Mesangial cell (primary cell): ENCODE measurements around the gene C19orf85. TPM values are rescaled to one million over a fixed set of nuclear protein-coding genes. Genes with fewer than 3 reads are reported as not detected.

ENCODE experiments used
- total RNA-seq: library from RNA; depleted of rRNA; stranded (reverse); fragments of >200 nt; gene quantifications from 2 replicates; pipeline ENCODE4 v1.2.3, GENCODE V29; 2015

C19orf85 gene
- not detected in 2 replicates for total RNA-seq

DNA sequence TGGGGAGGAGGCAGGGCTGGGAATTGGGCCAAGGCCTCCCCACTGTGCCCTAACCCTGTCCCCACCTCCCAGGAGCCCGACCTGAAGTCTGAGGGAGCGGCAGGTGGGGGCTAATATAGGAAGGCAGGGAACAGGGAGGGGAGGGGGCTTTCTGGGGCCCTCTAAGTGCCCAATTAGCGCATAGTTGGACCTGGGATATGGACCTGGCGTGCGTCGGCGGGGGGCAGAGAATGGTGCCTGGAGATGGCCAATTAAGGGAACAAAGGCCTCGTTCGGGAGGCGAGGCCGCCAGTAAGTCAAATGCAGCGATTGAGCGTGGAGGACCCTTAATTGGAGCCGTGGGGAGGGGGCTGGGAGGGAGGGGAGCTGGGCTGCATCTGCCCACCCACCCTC lies at the start of gene C19orf85:
Gene C19orf85 (minus strand): TSS at position 90 of the 393 bp plus-strand sequence. CDS start 197 bp downstream, outside the sequence.

DNA sequence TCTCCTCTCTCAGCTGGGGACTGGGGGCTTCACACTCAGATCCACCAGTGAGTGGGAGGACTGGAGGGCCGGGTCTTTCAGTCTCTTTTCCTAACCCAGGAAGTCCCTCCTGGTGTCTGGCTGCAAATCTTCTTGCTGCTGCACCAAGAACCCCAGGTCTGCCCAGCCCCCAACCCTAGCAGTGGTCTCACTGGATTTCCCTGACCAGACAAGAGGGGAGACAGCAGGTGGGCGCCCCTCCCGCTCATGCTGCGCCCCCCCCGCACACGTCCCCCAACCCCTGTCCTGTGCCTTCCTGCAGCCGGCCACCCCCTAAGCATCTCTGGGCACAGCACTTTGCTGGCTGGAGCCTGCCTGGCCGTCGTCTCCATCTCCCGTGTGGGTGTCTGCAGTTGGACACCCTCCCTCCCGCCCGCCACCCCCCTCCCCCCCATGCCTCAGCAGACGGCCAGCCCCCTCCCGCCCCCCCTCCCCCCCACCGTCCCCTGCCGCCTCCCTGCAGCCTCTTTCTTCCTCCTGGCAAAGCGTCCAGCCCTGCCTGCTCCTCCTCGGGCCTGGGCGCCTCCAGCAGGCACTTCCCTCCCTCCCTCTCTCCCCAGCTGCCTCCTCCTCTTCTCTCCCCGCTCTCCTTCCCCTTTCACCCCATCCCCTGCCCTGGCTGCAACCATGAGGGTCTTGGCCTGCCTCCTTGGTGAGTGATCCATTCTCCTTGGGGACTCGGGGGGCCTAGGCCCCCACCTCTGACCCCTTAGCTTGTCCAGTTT lies 23.6 kb upstream of the C19orf85 start, which contains the start of gene SSC5D:
Gene SSC5D (plus strand): TSS at position 513 of the 764 bp plus-strand sequence. CDS start 154 bp downstream, at position 667.

DNA sequence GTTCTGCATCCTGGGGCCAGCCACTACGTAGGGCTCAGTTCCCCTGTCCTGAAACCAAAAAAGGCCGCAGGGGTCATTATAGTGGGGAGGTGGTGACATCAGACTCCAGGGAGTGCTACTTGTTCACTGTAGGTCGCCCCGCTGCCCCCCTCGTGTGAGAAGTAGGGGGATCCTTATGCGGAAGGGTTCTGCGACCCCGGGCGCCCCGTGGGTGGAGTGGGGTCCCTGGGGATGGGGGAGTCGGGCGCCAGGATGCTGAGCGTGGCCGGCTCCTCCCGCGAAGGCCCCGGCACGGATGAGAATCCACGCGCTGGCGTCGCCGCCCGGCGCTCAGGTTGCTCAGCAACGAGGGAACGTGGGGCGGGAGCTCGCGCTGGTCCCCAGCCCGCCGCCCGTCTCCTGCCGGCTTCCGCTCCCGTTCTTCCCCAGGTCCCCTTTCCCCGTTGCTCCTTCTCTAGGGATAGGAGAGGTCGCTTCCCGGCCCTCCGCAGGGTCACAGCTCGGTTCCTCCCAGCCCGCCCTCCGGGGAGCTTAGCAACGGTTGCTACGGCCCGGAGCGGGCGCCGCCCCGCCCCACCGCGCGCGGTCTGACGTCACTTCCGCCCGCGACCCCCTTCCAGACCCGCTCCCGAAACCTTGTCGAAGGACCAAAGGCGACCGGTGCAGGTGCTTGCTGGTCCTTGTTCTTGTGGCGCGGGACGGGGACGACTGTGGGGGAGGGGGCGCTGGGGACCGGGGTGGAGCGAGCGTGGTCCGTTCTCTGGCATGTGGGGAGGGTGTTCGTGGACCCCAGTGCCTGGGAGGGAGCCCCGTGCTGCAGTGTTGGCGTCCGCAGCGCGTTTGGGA lies 20.3 kb upstream of the C19orf85 start, which contains the start of gene NAT14:
Gene NAT14 (plus strand): TSS at position 596 of the 846 bp plus-strand sequence. CDS start 521 bp downstream, outside the sequence.

DNA sequence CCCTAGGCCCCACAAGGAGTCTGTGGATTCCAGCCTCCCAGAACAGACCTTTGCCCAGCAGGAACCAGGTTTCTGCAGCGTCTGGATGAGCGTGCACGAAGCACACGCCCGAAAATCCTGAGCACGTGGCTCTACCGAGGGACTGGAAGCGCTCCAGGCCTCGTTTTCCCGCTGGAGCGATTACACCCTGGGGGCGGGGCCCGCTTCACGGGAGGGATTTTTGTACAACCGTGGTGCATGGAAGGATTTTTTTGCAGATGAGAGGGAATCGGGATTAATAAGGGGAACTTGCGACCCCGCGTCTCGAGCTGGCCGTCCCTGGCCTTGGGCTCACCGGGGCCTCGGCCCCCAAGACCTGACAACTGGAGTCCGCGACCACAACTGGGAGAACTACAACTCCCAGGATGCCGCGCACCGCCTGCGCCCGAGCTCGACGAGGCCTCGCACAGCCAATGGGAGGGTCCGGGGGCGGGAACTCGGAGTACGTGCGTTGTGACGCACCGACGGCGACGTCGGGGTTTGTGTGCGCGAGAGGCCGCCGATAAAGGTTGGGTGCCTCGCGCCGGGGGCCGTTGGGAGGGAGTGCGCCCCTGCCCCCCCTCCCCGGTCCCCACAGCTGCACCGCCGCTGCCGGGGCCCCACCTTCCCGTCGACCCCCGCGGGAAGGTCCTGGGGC lies 11.7 kb upstream of the C19orf85 start, which contains the start of gene ZNF628:
Gene ZNF628 (plus strand): TSS at position 518 of the 676 bp plus-strand sequence. CDS start 3,294 bp downstream, outside the sequence.

DNA sequence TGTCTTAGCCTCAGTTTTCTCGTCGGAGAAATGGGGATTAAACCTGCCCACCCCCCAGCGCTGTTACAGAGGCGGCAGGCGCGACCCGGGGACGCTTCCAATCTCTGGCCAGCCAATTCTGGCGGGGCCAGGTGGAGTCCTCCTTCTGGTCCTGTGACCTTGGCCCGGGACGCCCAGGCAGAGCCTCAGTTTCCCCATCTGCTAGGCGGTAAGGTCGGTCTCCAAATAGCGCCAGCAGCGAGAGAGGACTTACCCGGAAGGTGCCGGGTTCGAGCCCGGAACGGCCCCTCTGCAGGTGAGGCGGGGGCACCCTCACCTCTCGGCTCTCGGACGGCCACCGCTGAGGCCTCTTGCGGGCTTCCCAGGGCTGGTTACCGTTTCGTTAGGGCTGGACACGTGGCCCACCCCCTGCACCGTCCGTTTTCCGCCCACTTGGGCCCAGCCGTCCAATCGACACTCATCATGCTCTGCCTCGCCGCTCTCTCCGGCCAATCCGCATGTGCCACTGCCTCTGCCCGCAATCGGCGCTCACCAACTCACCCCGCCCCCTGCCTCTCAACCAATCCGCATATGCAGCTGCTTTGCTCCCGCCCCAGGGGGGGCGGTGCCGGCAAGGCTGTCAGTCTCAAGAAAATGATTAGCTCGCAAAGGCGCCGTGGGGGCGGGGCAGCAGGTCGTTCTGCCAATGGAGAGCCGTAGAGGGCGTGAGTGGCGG lies 3.1 kb downstream of the C19orf85 start, which contains the start of gene ISOC2:
Gene ISOC2 (minus strand): TSS at position 384 of the 715 bp plus-strand sequence. CDS start 5,156 bp downstream, outside the sequence.

DNA sequence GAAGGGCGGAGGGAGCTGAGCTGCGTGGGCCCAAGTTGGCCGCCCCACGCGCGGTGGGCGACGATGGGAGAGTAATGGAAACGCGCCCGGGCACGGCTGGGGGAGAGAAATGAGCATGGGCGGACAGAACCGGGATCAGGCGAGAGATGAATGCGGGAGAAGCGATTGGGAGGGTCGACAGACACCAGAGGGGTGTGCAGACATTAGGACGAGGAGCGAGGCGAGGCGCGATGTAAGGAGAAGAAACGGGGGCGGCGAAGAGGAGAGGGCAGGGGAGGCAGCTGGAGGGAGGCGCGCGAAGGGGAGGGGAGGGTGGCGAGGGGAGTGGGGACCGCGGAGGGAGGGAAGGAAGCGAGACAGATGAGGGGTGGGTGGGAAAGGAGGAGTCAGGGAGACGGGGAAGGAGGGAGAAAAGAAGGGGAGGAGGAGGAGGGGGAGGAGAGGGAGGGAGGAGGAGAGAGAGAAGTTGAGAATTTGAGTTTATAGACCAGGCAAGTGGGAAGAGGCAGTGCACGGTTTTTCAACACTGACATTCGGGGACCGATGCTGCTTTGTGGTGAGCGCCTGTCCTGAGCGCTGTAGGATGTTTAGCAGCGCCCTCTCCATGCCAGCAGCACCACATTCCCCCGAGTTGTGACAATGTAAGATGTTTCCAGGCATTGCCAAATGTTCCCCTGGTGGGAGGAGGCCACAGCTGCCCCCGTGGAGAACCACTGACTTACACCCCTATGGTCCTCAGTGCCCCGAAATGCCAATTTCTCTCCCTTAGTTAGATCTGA lies 21.3 kb downstream of the C19orf85 start, which contains the start of gene SHISA7:
Gene SHISA7 (minus strand): TSS at position 256 of the 779 bp plus-strand sequence. CDS start 437 bp downstream, outside the sequence.

Other genes starting within 250 kb of the C19orf85 start
- gene TMEM86B, start 236.0 kb downstream of the C19orf85 start, total RNA-seq: 2.4 TPM in 2 replicates
- gene PPP6R1, start 205.7 kb downstream of the C19orf85 start, total RNA-seq: 56.5 and 70.4 TPM in 2 replicates
- 45.9 and 63.2 TPM in 2 replicates for gene HSPBP1, start 184.6 kb downstream of the C19orf85 start, total RNA-seq
- 5.7 and 7.8 TPM in 2 replicates for gene BRSK1, start 180.8 kb downstream of the C19orf85 start, total RNA-seq
- gene TMEM150B, start 139.4 kb downstream of the C19orf85 start, total RNA-seq: not detected in 2 replicates
- 9.9 and 14.8 TPM in 2 replicates for gene KMT5C, start 124.9 kb downstream of the C19orf85 start, total RNA-seq
- 1.0 TPM in 1 of 2 replicates, not detected in the other for gene COX6B2, start 110.0 kb downstream of the C19orf85 start, total RNA-seq
- 0.13 TPM in 1 of 2 replicates, not detected in the other for gene GARIN5B, start 101.5 kb downstream of the C19orf85 start, total RNA-seq
- 3.3 and 25.3 TPM in 2 replicates for gene IL11, start 94.3 kb downstream of the C19orf85 start, total RNA-seq
- gene TMEM190, start 87.9 kb downstream of the C19orf85 start, total RNA-seq: 1.8 TPM in 1 of 2 replicates, not detected in the other
- 1.5 and 3.3 TPM in 2 replicates for gene TMEM238, start 80.5 kb downstream of the C19orf85 start, total RNA-seq
- gene RPL28, start 78.8 kb downstream of the C19orf85 start, total RNA-seq: 446 and 474 TPM in 2 replicates
- gene UBE2S, start 57.0 kb downstream of the C19orf85 start, total RNA-seq: 61.7 and 400 TPM in 2 replicates
- under 0.01 TPM in 1 of 2 replicates, not detected in the other for gene SHISA7, start 21.5 kb downstream of the C19orf85 start, total RNA-seq
- gene ISOC2, start 3.1 kb downstream of the C19orf85 start, total RNA-seq: 102 and 133 TPM in 2 replicates
- gene ZNF628, start 11.9 kb upstream of the C19orf85 start, total RNA-seq: 8.8 and 19.0 TPM in 2 replicates
- 27.2 and 76.3 TPM in 2 replicates for gene NAT14, start 20.4 kb upstream of the C19orf85 start, total RNA-seq
- 0.81 and 34.0 TPM in 2 replicates for gene SSC5D, start 23.7 kb upstream of the C19orf85 start, total RNA-seq
- 2.4 and 7.9 TPM in 2 replicates for gene SBK2, start 72.4 kb upstream of the C19orf85 start, total RNA-seq
- 0.13 and 0.16 TPM in 2 replicates for gene SBK3, start 80.8 kb upstream of the C19orf85 start, total RNA-seq
- 10.8 and 25.7 TPM in 2 replicates for gene ZNF579, start 116.1 kb upstream of the C19orf85 start, total RNA-seq
- gene FIZ1, start 134.8 kb upstream of the C19orf85 start, total RNA-seq: 6.0 and 8.5 TPM in 2 replicates
- 18.4 and 25.5 TPM in 2 replicates for gene ZNF524, start 135.5 kb upstream of the C19orf85 start, total RNA-seq
- 4.6 and 12.7 TPM in 2 replicates for gene ZNF865, start 140.9 kb upstream of the C19orf85 start, total RNA-seq
- 3.7 and 6.7 TPM in 2 replicates for gene ZNF784, start 159.8 kb upstream of the C19orf85 start, total RNA-seq
- 24.8 and 59.3 TPM in 2 replicates for gene ZNF580, start 176.3 kb upstream of the C19orf85 start, total RNA-seq
- gene ZNF581, start 178.9 kb upstream of the C19orf85 start, total RNA-seq: 23.1 and 60.6 TPM in 2 replicates
- 10.6 and 30.8 TPM in 2 replicates for gene CCDC106, start 183.5 kb upstream of the C19orf85 start, total RNA-seq
- gene U2AF2, start 190.3 kb upstream of the C19orf85 start, total RNA-seq: 113 and 234 TPM in 2 replicates
- 112 and 155 TPM in 2 replicates for gene EPN1, start 210.5 kb upstream of the C19orf85 start, total RNA-seq